HG02938 (cell line): Measurements from ENCODE around the gene CCT3.
A peak's percentile ranks its signal among the peaks of the same experiment; 100 is the strongest.

Experiments used
- ATAC-seq: cut with Tn5 transposase; IDR thresholded peaks from one replicate; pipeline ENCODE4 v1.9.1; 2021; ENCODE audit warnings: mild to moderate bottlenecking, moderate library complexity; ENCODE audit not compliant: unreplicated experiment

Gene CCT3

DNA sequence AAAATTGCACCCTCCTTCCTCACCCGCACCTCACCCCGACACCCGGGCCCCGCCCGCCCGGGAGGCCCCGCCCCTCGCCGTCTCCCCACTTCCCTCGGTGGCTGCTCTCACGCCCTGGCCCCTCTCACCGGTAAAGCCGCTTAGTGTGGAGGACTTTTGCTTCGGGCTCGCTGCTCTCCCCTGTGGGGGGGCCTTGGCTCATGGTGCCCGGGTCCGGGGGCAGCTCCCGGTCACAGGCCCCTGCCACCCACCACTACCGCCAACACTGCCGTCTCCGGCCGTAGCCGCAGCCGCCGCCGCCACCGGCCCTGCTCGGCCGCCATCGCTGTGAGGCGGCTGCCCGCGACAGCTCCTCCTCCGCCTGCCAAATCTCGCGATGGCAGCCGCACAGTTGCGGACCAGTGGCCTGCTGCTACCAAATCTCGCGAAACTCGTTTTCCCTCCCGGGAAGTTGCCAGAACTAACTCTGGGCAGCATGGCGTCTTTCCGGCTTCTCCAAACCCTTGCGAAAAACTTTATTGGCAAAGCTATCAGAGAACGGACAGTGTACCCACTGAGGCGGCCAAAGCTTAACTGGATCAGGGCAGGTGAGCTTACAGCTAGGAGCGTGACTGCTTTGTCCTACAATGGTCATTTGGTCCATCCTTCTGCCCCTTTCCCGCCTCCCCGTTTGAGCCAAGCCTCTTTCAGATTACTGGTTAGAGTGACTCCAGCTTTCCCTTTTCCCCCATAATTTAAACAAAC, 55.4 kb downstream of the CCT3 start, which contains the start of gene SMG5:
Gene SMG5 (minus strand): TSS at position 347 of the 744 bp plus-strand sequence. CDS start 145 bp downstream, at position 202.
- ATAC-seq: peak; percentile 78

DNA sequence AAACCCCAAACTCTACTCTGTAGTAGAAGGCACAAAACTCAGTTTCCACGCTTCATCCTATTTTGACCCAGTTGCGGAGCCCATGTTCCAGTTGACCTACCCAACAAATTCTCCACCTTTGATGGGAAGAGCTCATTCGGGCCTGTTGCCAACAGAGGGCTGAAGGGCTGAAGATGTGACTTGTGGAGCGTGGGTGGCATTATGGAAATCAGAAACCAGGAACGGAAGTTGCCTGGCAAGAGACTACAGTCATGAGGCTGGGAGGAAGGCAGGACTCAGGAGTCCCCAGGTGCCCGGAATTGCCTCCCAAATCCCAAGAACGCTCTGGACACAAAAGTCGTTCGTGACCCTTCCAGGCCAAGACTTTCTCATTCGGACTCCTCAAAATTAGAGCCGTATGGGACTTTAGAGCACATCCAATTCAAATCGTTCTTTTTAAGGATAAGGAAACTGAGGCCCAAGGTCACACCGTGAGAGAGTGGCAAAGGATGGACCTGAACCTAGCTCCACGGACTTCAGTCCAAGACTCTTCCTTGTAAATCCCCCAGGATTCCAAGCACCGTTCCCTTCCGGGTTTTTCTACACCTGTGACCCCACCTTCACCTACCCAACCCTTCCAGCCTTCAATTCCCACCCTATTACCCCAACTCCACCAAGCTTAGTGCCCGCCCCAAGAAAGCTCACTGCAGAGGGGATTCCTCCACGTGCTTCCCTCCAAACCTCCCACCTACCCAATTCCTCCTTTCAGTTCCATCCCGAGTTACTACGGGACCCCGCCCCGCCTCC, 56.2 kb downstream of the CCT3 start:
- no peak for ATAC-seq

DNA sequence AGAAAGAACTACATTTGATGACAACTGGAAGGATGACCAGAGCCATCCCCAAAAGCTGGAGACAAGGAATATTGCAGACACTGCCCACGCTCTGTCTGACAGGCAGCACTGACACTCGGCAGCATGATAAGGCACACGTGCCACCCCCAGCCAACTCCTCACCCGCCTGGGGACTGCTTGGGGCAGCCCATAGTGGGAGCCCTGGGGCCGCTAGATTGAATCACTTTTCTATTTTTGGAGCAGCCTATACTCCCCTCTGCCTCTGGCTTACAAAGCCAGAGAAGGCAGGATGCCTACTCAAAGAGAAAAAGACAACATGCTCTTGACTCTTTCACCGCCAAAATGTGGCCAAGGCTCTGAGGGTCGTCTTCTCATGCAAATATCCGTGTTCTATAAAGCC, 56.8 kb downstream of the CCT3 start:
- ATAC-seq: no peak

DNA sequence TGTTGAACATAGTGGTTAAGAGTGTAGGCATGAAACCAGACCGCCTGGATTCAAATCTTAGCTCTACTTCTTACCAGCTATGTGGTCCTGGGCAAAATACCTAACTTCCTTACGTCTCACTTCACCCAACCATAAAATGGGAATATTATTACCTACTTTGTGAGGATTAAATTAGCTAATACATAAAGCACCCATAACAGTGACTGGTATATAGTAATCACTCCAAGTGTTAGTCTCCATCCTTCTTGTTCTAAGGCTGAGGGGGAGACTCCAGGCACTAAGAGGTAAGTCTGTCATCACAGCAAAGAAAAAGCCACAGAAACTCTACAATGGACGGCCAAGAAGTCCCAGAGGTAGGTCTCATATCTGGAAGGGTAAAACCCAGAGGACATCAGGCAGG, 58.3 kb downstream of the CCT3 start:
- ATAC-seq: no peak

DNA sequence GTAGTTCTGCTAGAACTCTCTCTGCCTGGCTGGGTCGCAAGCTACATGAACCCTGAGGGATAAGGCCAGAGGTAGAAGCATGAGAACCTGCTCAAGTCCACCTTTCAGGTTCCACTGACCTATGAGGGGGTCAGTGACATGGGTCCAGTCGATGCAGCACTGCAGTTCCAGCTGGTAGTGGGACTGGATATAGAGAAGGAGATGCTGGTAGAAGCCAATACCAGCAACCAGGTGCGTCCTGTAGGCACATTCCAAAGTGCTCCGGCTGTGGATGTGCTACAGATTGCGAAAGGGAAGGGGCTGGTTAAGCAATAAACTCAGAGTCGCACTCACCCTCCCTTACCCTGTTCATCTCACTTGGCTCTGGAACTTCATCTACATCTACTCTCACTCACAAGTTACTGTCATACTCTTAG, 61.1 kb downstream of the CCT3 start:
- no peak for ATAC-seq

DNA sequence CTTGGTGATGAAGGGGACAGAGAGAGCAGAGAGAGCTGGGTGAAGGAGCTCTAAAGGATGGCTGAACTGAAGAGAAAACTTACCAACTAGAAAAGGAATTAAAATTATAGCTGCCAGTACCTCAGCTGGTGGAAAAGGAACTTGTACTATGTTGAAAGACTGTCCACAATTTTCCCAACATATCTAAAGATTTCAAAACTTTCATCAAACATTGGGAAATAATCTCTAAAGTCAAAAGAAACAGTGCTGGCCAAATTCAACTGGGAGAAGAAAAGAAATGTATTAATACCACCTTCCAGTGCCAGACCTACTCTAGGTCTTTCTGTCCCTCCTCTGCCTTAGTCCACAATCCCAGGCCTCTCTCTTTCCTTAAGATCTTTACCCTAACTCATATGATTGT, 61.6 kb downstream of the CCT3 start:
- ATAC-seq: no peak

DNA sequence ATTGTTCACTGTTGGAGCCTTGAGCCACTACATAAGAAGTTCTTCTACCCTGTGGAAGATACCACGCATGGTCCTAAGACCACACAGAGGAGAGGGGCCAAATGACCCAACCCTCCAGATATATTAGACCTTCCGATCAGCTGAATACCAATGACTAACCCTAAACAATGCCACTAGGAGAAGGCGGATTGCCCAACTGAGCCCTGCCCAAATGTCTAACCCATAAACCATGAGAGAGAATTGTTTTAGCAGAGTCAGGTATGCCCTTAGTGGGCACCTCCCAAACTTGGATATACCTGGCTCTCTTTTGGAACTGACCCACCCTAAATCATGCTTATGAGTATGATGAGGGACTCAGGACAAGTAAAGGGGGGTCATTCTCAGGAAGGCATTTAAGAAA, 67.8 kb downstream of the CCT3 start:
- ATAC-seq: no peak

DNA sequence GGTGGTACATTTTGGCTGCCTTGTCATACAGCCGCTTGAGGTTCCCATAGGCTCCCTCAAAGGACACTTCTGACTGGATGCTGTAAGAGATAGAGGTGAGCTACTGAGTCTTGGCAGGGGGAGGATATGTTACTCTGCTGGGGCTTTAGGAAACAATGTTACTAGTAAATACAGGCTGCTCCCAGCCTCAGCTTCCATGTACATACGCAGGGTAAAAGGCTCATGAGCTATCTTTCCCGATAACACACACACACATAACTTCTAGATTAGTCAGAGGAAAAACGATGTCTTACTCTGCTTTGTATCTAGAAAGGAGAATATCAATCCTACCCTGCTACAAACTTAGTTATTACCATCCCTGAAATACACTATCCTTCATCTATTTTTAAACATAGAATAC, 69.8 kb downstream of the CCT3 start:
- no peak for ATAC-seq

DNA sequence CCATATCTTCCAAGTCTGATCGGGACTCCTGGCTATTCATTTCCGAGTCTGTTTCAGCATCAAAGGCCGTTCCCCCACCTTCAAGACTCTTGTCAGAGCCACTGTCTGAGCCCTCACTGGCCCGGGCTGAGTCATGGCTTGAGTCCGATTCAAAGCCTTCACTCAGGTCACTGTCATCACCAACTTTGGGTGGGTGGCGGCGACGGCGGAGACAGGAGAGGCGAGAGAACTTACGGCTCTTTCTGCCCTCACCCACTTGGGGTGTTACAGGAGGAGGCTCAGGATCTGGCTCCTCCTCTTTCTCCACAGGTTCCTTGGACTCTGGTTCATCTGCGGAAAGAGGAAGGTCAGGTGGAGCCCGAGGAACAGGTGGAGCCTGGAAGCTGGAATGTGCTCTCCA, 72.0 kb downstream of the CCT3 start:
- ATAC-seq: no peak

DNA sequence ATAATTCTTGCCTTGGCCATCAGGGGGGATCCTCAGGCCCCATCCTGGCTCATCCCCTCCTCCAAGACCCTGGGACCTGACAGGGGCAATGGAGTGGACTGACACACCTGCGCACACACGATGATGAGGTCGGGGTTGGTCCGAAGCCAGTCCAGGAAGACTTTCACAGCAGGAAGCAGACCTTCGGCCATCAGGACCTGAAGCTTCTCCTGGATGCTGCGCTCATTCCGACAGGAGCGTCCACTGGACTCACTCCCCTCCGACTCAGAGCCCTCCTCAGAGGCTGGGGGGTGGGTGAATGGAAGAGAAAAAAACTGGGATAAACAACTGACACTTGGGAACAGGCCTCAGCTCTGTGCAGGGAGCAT, 74.8 kb downstream of the CCT3 start:
- ATAC-seq: no peak

DNA sequence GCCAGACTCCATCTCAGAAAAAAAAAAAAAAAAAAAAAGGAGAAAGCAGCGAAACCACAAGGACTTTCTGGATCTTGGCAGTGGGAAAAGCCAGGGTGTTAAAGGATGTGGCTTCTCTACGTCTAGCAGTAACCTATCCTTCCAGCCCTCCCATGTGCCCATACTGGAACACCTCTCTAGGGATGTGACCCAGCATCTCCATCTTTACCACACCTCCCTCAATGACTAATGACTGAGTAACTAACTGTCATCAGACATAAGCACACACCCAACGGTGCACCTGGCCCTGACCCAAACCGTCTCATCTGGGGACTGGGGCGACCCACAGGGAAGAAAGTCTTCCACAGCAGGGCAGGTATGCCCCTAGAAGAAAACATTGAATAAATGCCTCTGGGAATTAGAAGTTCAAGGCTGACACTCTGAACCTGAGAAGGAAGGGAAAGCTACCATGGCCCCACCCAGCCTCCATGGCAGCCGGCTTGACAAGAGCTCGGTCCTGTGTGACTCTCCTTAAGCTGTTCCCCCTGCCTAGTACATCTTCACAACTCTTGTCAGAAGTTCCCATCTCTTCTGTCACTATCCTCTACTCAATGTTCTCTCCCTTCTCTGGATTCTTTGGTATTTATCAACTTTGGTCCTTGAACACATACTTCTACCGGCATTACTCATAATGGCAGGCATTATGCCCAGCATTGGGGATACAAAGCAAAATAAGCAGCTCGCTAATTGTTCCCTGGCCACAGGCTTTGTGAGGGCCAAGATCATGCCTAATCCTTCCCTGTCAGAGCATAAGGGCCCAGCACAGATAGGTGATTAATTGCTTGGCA, 75.4 kb downstream of the CCT3 start:
- ATAC-seq: no peak

DNA sequence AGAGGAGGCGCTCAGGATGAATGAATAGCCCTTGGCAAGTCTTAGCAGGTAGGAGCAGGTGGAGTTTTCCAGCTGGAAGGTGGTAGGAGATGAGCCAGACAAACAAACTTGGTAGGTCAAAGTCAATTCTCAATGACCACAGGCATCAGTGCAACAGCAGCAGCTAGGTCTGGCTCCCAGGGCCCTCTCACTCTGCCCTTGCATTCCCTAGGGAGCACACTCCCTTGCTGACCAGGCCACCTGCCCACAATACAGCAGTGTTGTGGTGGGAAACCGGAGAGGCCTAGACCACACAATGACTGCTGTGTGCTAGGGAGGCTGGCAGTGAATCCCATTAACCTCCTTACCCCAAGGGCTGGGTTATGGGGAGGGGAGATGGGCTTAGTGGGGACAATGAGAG, 77.2 kb downstream of the CCT3 start:
- ATAC-seq: no peak

DNA sequence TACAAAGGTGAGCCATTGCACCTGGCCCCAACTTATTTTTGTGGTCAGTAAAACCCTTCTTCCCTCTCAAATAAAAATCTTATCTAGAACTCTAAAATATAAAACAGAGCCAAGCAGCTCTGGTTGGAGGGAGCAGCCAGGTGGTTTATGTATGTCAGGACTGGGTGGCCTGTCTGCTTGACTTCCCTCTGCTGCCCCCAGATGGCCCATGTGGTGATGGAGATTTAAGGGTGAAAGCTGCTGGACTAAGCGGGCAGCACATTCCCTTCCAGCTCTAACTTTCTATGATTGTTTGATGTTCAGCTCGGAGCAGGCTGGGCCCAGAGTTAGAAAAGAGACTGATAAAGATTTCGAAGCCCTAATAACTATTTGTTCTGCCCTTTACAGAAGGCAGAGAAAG, 78.3 kb downstream of the CCT3 start:
- ATAC-seq: no peak
